Upper lobe of right lung (tissue), 1 donor: ENCODE data around the gene NGF. TPM values are rescaled to one million over a fixed set of nuclear protein-coding genes. Genes with fewer than 3 reads are reported as not detected.

ENCODE experiments used
- ATAC-seq: fragments of 200-7000 bp; cut with Tn5 transposase; one replicate; pipeline ENCODE4 v1.9.1; 2020; ENCODE audit warnings: mild to moderate bottlenecking, moderate library complexity
- DNase-seq: peaks from one replicate; pipeline ENCODE4 v3.0.0-alpha.2; 2020
- H3K27ac ChIP-seq: fragments of 200-600 bp; one replicate; pipeline ENCODE4 v1.8.0; 2022
- H3K27me3 ChIP-seq: fragments of 200-600 bp; one replicate; pipeline ENCODE4 v1.8.0; 2022; ENCODE audit warnings: mild to moderate bottlenecking
- H3K36me3 ChIP-seq: fragments of 200-600 bp; one replicate; pipeline ENCODE4 v1.8.0; 2022
- H3K4me1 ChIP-seq: fragments of 200-600 bp; one replicate; pipeline ENCODE4 v1.8.0; 2022
- H3K4me3 ChIP-seq: fragments of 200-600 bp; one replicate; pipeline ENCODE4 v1.8.0; 2022; ENCODE audit warnings: mild to moderate bottlenecking
- H3K9me3 ChIP-seq: fragments of 200-600 bp; one replicate; pipeline ENCODE4 v1.8.0; 2022
- CTCF ChIP-seq: fragments of 200-600 bp; IDR thresholded peaks from one replicate; pipeline ENCODE4 v1.8.0; 2022; ENCODE audit warnings: antibody characterized with exemption
- intact Hi-C: fragments of 100-400 bp; cut with DNase I; formaldehyde crosslinking; loops from one replicate; pipeline ENCODE4 v1.11.0; 2022
- total RNA-seq: library from RNA; stranded (reverse); fragmentation: NEBNext Ultra II Directional; extraction: Animal tissue kit (Norgen Biotek cat#: 25700); gene quantifications from one replicate; pipeline ENCODE4 v1.2.1, GENCODE V29; 2021
- donor health status: DM: no; HTN: yes; CAD: no; lungs with severe emphysema.

Gene NGF
- total RNA-seq, 1 donor from 2014 or later, result 1.0 TPM

DNA sequence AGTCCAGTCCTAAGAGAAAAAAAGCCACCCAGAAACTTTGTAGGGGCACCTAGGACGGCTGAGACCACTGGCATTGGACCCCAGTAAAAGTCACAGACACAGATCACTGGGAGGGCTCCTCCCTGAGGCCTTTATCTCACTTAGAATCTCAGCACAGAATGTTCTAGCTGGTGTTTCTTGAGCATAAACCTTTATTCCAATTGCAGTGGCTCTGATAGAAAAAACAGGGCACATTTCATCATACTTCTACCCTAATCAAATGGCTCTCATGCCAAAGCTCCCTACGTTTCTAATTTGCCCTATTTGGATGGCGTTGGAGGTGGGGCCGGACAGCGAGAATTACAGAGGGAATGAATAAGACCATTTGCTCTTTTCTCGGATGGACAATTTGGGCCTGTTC lies 53.8 kb downstream of the NGF start:
- no peak for DNase-seq
- TF ChIP-seq CTCF, result no peak
- H3K4me1 ChIP-seq, result no peaks in the 10 kb centered on the region
- ATAC-seq, result no peak
- H3K27ac ChIP-seq, result peak overlapping the region; percentile 73
- intact Hi-C loops, result no loop called here
- H3K27me3 ChIP-seq, result no peaks in the 10 kb centered on the region
- H3K9me3 ChIP-seq, result no peaks in the 10 kb centered on the region
- no peak overlapping the region for H3K4me3 ChIP-seq
- H3K36me3 ChIP-seq, result no peaks in the 10 kb centered on the region

GRCh38 chr1:115283681-115284146 lies 54.3 kb downstream of the NGF start:
- DNase-seq (no peak), ATAC-seq (no peak)
- Histone ChIP-seq H3K9me3 (no peaks in the 10 kb centered on the region), H3K27me3 (no peaks in the 10 kb centered on the region), H3K4me3 (no peak overlapping the region), H3K4me1 (no peaks in the 10 kb centered on the region), H3K27ac (peak overlapping the region; percentile 73), H3K36me3 (no peaks in the 10 kb centered on the region)
- no peak for TF ChIP-seq CTCF
- intact Hi-C loops, result no loop called here

- H3K4me3 ChIP-seq, result no peak overlapping the region
- intact Hi-C loops, result no loop called here
- ATAC-seq (no peak), DNase-seq (no peak)
- no peaks in the 10 kb centered on the region for H3K4me1 ChIP-seq
- no peaks in the 10 kb centered on the region for H3K9me3 ChIP-seq
- no peak for TF ChIP-seq CTCF
- peak overlapping the region; percentile 73 for H3K27ac ChIP-seq
- H3K36me3 ChIP-seq, result no peaks in the 10 kb centered on the region
- no peaks in the 10 kb centered on the region for H3K27me3 ChIP-seq
Measured at GRCh38 chr1:115283249-115283648, 54.8 kb downstream of the NGF start.

DNA sequence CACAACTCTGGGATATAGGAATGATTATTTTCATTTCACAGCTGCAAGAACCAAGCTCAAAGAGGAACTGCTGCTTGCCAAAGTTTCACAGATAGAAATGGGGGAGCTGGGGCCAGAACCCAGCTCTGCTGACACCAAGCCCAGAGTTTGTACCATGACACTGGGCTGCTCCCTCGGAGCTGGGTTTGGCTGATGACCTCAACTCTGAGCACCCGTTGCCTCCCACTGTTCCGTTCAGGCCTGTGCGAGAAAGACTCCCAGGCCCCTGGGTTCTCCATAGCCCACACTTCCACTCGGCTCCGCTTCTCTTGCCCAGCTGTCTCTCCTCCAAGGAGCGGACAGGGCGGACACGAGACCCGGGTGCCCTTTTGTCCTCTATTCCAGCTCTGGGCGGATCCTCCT lies 55.2 kb downstream of the NGF start:
- Histone ChIP-seq H3K4me3 (no peak overlapping the region), H3K9me3 (no peaks in the 10 kb centered on the region), H3K27me3 (no peaks in the 10 kb centered on the region), H3K36me3 (no peaks in the 10 kb centered on the region), H3K27ac (peak overlapping the region; percentile 73), H3K4me1 (no peaks in the 10 kb centered on the region)
- DNase-seq, result no peak
- TF ChIP-seq CTCF, result no peak
- intact Hi-C loops, result no loop called here
- peak; percentile 67 for ATAC-seq

- no peaks in the 10 kb centered on the region for H3K36me3 ChIP-seq
- no peak for ATAC-seq
- H3K27ac ChIP-seq, result no peak overlapping the region
- no peaks in the 10 kb centered on the region for H3K27me3 ChIP-seq
- intact Hi-C loops, result no loop called here
- TF ChIP-seq CTCF, result no peak
- H3K9me3 ChIP-seq, result no peaks in the 10 kb centered on the region
- H3K4me3 ChIP-seq, result no peak overlapping the region
- no peak for DNase-seq
- no peaks in the 10 kb centered on the region for H3K4me1 ChIP-seq
Measured at GRCh38 chr1:115281143-115281542, 56.9 kb downstream of the NGF start.

DNA sequence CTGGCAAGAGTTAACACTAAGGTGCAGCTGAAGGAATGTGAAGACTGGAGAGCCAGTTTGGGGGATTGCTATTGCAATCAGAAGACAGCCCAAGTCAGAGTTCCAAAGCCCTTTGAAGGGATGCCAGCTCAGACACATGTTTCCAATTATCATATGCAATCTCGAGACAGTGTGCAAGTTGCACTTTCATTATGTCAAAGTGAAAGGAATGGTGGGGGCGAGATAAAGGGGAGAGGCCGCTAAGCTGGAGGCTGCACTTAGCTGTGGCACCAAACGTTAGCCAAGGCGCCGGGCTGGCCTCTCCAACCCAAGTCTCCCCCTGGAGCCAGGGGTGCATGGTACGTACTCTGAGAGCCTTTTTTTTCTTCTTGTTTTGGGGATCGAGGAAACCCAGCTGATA lies 58.0 kb downstream of the NGF start:
- Histone ChIP-seq H3K27ac (no peak overlapping the region), H3K27me3 (no peaks in the 10 kb centered on the region), H3K9me3 (no peaks in the 10 kb centered on the region), H3K4me3 (no peak overlapping the region), H3K4me1 (no peaks in the 10 kb centered on the region), H3K36me3 (no peaks in the 10 kb centered on the region)
- DNase-seq, result no peak
- intact Hi-C loops, result no loop called here
- no peak for ATAC-seq
- no peak for TF ChIP-seq CTCF
